Osteoblast (primary cell): ENCODE measurements around the gene ARL8A. TPM values are rescaled to one million over a fixed set of nuclear protein-coding genes. Genes with fewer than 3 reads are reported as not detected.
"Not testable (repeated sequence)": the region's sequence is repeated elsewhere in the genome, so short reads cannot be mapped to it uniquely, and the experiment has no call there.

Experiments used
- DNase-seq: peaks from one replicate; pipeline ENCODE4 v3.0.0; 2011; ENCODE audit warnings: low spot score, mixed read lengths; ENCODE audit not compliant: insufficient read length; ENCODE audit errors: missing footprints
- H2AFZ ChIP-seq: 2 replicates; pipeline ENCODE4 v1.6.0; 2011; ENCODE audit warnings: mild to moderate bottlenecking, low read length
- H3K27ac ChIP-seq: 2 replicates; pipeline ENCODE4 v1.5.1; 2011; ENCODE audit warnings: mild to moderate bottlenecking, low read depth, low read length, moderate library complexity
- H3K27me3 ChIP-seq: 2 replicates; pipeline ENCODE4 v1.6.0; 2012; ENCODE audit warnings: mild to moderate bottlenecking, control low read depth, inconsistent platforms, low read length, moderate library complexity; ENCODE audit not compliant: insufficient read depth
- H3K36me3 ChIP-seq: 2 replicates; pipeline ENCODE4 v1.5.1; 2011; ENCODE audit warnings: mild to moderate bottlenecking, low read length, control low read depth, moderate library complexity; ENCODE audit not compliant: insufficient read depth
- H3K4me1 ChIP-seq: 2 replicates; pipeline ENCODE4 v1.5.1; 2011; ENCODE audit warnings: mild to moderate bottlenecking, low read length, control low read depth, moderate library complexity; ENCODE audit not compliant: insufficient read depth
- H3K4me2 ChIP-seq: 2 replicates; pipeline ENCODE4 v1.6.0; 2011; ENCODE audit warnings: mild to moderate bottlenecking, low read length; ENCODE audit not compliant: insufficient read depth
- H3K4me3 ChIP-seq: fragments of 200-600 bp; sonication (generic); 3 replicates; pipeline ENCODE4 v1.5.1; 2012; ENCODE audit warnings: mild to moderate bottlenecking, low read length, inconsistent platforms; ENCODE audit not compliant: insufficient read depth
- H3K79me2 ChIP-seq: 2 replicates; pipeline ENCODE4 v1.6.0; 2012; ENCODE audit warnings: mild to moderate bottlenecking, low read length, control low read depth, inconsistent platforms; ENCODE audit not compliant: insufficient read depth
- H3K9me3 ChIP-seq: 2 replicates; pipeline ENCODE4 v1.5.1; 2011; ENCODE audit warnings: low read depth, low read length, control low read depth
- H4K20me1 ChIP-seq: 2 replicates; pipeline ENCODE4 v1.6.0; 2012; ENCODE audit warnings: mild to moderate bottlenecking, low read length, control low read depth; ENCODE audit not compliant: insufficient read depth
- CTCF ChIP-seq: IDR thresholded peaks from 2 replicates; pipeline ENCODE4 v1.5.1; 2011; ENCODE audit warnings: mild to moderate bottlenecking, low read depth, low read length, moderate library complexity; ENCODE audit errors: extremely low read depth
- total RNA-seq: library from RNA; depleted of rRNA; stranded (reverse); fragments of >200 nt; gene quantifications from 2 replicates; pipeline ENCODE4 v1.2.3, GENCODE V29; 2012

Gene ARL8A
- total RNA-seq, 1 donor, result 24.2 TPM

GRCh38 chr1:202113690-202114300 is 30.7 kb downstream of the ARL8A start:
- no peak overlapping the region for H3K4me3 ChIP-seq
- no peak overlapping the region for H3K4me2 ChIP-seq
- H3K4me1 ChIP-seq, result peaks cover 7% of the 10 kb centered on the region
- no peak overlapping the region for H3K27ac ChIP-seq
- DNase-seq, result peak; percentile 3
- H4K20me1 ChIP-seq, result no peaks in the 10 kb centered on the region
- TF ChIP-seq CTCF, result no peak
- no peaks in the 10 kb centered on the region for H3K79me2 ChIP-seq
- no peaks in the 10 kb centered on the region for H3K9me3 ChIP-seq
- no peaks in the 10 kb centered on the region for H3K36me3 ChIP-seq
- no peaks in the 10 kb centered on the region for H3K27me3 ChIP-seq
- no peak overlapping the region for H2AFZ ChIP-seq

GRCh38 chr1:202112859-202113689 is 31.5 kb downstream of the ARL8A start:
- Histone ChIP-seq H3K36me3 (no peaks in the 10 kb centered on the region), H3K4me1 (peaks cover 7% of the 10 kb centered on the region), H3K4me2 (no peak overlapping the region), H3K27ac (no peak overlapping the region), H3K4me3 (no peak overlapping the region), H4K20me1 (no peaks in the 10 kb centered on the region), H3K9me3 (no peaks in the 10 kb centered on the region), H2AFZ (peak overlapping the region; percentile 42), H3K79me2 (no peaks in the 10 kb centered on the region), H3K27me3 (no peaks in the 10 kb centered on the region)
- no peak for TF ChIP-seq CTCF
- DNase-seq, result peak; percentile 88

GRCh38 chr1:202111589-202111988 is 32.9 kb downstream of the ARL8A start:
- H3K9me3 ChIP-seq, DNase-seq, H4K20me1 ChIP-seq, H3K27ac ChIP-seq, H3K36me3 ChIP-seq, H3K4me3 ChIP-seq, H3K4me2 ChIP-seq, H2AFZ ChIP-seq, H3K79me2 ChIP-seq, H3K4me1 ChIP-seq, H3K27me3 ChIP-seq: not testable (repeated sequence)

- Histone ChIP-seq H3K27ac (no peak overlapping the region), H4K20me1 (no peaks in the 10 kb centered on the region), H3K79me2 (no peaks in the 10 kb centered on the region), H3K27me3 (no peaks in the 10 kb centered on the region), H2AFZ (no peak overlapping the region), H3K4me2 (no peak overlapping the region), H3K4me3 (no peak overlapping the region), H3K4me1 (peaks cover 9% of the 10 kb centered on the region), H3K9me3 (no peaks in the 10 kb centered on the region), H3K36me3 (no peaks in the 10 kb centered on the region)
- no peak for TF ChIP-seq CTCF
- peak; percentile 17 for DNase-seq
Measured at GRCh38 chr1:202110977-202111376, 33.6 kb downstream of the ARL8A start.
